GM23338 (cell line): Measurements from ENCODE around the gene NEK8. TPM values are rescaled to one million over a fixed set of nuclear protein-coding genes. Genes with fewer than 3 reads are reported as not detected.

Experiments used
- ATAC-seq: fragments of 200-7000 bp; cut with Tn5 transposase; 3 replicates; pipeline ENCODE4 v1.9.1; 2020
- DNase-seq: peaks from one replicate; pipeline ENCODE4 v3.0.0-alpha.2; 2015; ENCODE audit warnings: low spot score
- H2AFZ ChIP-seq: fragments of 200-600 bp; sonication (generic); 2 replicates; pipeline ENCODE4 v1.8.0; 2016; ENCODE audit warnings: antibody characterized with exemption, mild to moderate bottlenecking, moderate library complexity
- H3F3A ChIP-seq: fragments of 200-600 bp; sonication (generic); replicated peaks from 2 replicates; pipeline ENCODE4 v1.8.0; 2017; ENCODE audit warnings: antibody characterized with exemption, mixed run types, low read depth
- H3K27ac ChIP-seq: fragments of 200-600 bp; sonication (generic); 2 replicates; pipeline ENCODE4 v1.6.1; 2016; ENCODE audit warnings: low read depth
- H3K27me3 ChIP-seq: fragments of 200-600 bp; sonication (generic); 2 replicates; pipeline ENCODE4 v1.8.0; 2016; ENCODE audit warnings: mild to moderate bottlenecking, mixed run types, moderate library complexity; ENCODE audit not compliant: insufficient read depth
- H3K36me3 ChIP-seq: fragments of 200-600 bp; sonication (generic); 2 replicates; pipeline ENCODE4 v1.8.0; 2016; ENCODE audit warnings: mild to moderate bottlenecking; ENCODE audit not compliant: insufficient read depth
- H3K4me1 ChIP-seq: fragments of 200-600 bp; sonication (generic); 2 replicates; pipeline ENCODE4 v1.8.0; 2016; ENCODE audit warnings: mild to moderate bottlenecking, moderate library complexity; ENCODE audit not compliant: insufficient read depth
- H3K4me2 ChIP-seq: fragments of 200-600 bp; sonication (generic); 2 replicates; pipeline ENCODE4 v1.7.1; 2017; ENCODE audit warnings: mixed run types
- H3K4me3 ChIP-seq: fragments of 200-600 bp; sonication (generic); 2 replicates; pipeline ENCODE4 v1.6.1; 2016; ENCODE audit warnings: mixed run types
- H3K79me2 ChIP-seq: fragments of 200-600 bp; sonication (generic); replicated peaks from 2 replicates; pipeline ENCODE4 v1.8.0; 2017; ENCODE audit warnings: mild to moderate bottlenecking; ENCODE audit not compliant: insufficient read depth
- H3K9me2 ChIP-seq: fragments of 200-600 bp; sonication (generic); 2 replicates; pipeline ENCODE4 v1.8.0; 2017; ENCODE audit not compliant: insufficient read depth
- H4K20me1 ChIP-seq: fragments of 200-600 bp; sonication (generic); replicated peaks from 2 replicates; pipeline ENCODE4 v1.8.0; 2017; ENCODE audit warnings: mild to moderate bottlenecking; ENCODE audit not compliant: insufficient read depth
- H3K27ac Mint-ChIP-seq: 2 replicates; pipeline ENCODE4 v1.8.0; 2020; ENCODE audit warnings: inconsistent platforms, mild to moderate bottlenecking, moderate library complexity, mixed read lengths
- H3K27me3 Mint-ChIP-seq: 3 replicates; pipeline ENCODE4 v1.8.0; 2022; ENCODE audit warnings: low read depth, mild to moderate bottlenecking, moderate library complexity, mixed read lengths, inconsistent platforms; ENCODE audit not compliant: insufficient read depth, poor library complexity
- H3K36me3 Mint-ChIP-seq: 3 replicates; pipeline ENCODE4 v1.8.0; 2021; ENCODE audit warnings: low read depth, mild to moderate bottlenecking, inconsistent platforms, moderate library complexity, mixed read lengths
- H3K4me1 Mint-ChIP-seq: 3 replicates; pipeline ENCODE4 v1.8.0; 2020; ENCODE audit warnings: mild to moderate bottlenecking, inconsistent platforms, mixed read lengths
- H3K4me3 Mint-ChIP-seq: 3 replicates; pipeline ENCODE4 v1.8.0; 2021; ENCODE audit warnings: moderate library complexity, mild to moderate bottlenecking, inconsistent platforms, mixed read lengths
- H3K9me3 Mint-ChIP-seq: 3 replicates; pipeline ENCODE4 v1.8.0; 2020; ENCODE audit warnings: moderate library complexity, mild to moderate bottlenecking, inconsistent platforms, mixed read lengths
- EZH2 ChIP-seq: fragments of 200-600 bp; sonication (generic); IDR thresholded peaks from one replicate; pipeline ENCODE4 v1.8.0; 2017; ENCODE audit warnings: antibody characterized with exemption, mild to moderate bottlenecking, low read depth; ENCODE audit not compliant: unreplicated experiment
- EZH2phosphoT487 ChIP-seq: fragments of 200-600 bp; sonication (generic); IDR thresholded peaks from one replicate; pipeline ENCODE4 v1.8.1; 2018; ENCODE audit warnings: antibody characterized with exemption; ENCODE audit not compliant: unreplicated experiment
- ZNF331 ChIP-seq: fragments of 250-450 bp; sonication (Bioruptor Pico); IDR thresholded peaks from 2 replicates; pipeline ENCODE4 v1.5.0; 2020; ENCODE audit warnings: low read depth, mild to moderate bottlenecking, moderate library complexity
- polyA plus RNA-seq: library from polyadenylated mRNA; unstranded; fragments of >200 nt; fragmentation: Nextera tagmentation; extraction: Ambion mirVana; gene quantifications from 2 replicates; pipeline ENCODE4 v1.2.1, GENCODE V29; 2016
- total RNA-seq: library from RNA; depleted of rRNA; stranded (reverse); fragments of >200 nt; shearing (Covaris generic); gene quantifications from 2 replicates; pipeline ENCODE4 v1.2.3, GENCODE V29; 2014
- TF ChIP-seq, protein P1 (sequence below): IDR thresholded peaks from one replicate; pipeline ENCODE4 v1.6.1; 2018; ENCODE audit warnings: antibody characterized with exemption; ENCODE audit not compliant: unreplicated experiment
- TF ChIP-seq, protein P2 (sequence below): fragments of 250-450 bp; sonication (Bioruptor Pico); IDR thresholded peaks from 2 replicates; pipeline ENCODE4 v1.5.0; 2020; ENCODE audit warnings: mild to moderate bottlenecking, moderate library complexity
- TF ChIP-seq, protein P3 (sequence below), 2 experiments: fragments of 200-600 bp in 1 of 2; sonication (generic) in 1 of 2; conservative IDR thresholded peaks; 2 replicates each; pipeline versions ENCODE4 v1.5.1 to v1.6.1; 2016 to 2017; ENCODE audit warnings: antibody characterized with exemption in 2 of 2, low read depth in 2 of 2, mild to moderate bottlenecking in 2 of 2, moderate library complexity in 1 of 2

The NEK8 gene
- total and polyA plus RNA-seq, 2 experiments from 2014 or later, result 10.0 to 14.9 TPM

DNA sequence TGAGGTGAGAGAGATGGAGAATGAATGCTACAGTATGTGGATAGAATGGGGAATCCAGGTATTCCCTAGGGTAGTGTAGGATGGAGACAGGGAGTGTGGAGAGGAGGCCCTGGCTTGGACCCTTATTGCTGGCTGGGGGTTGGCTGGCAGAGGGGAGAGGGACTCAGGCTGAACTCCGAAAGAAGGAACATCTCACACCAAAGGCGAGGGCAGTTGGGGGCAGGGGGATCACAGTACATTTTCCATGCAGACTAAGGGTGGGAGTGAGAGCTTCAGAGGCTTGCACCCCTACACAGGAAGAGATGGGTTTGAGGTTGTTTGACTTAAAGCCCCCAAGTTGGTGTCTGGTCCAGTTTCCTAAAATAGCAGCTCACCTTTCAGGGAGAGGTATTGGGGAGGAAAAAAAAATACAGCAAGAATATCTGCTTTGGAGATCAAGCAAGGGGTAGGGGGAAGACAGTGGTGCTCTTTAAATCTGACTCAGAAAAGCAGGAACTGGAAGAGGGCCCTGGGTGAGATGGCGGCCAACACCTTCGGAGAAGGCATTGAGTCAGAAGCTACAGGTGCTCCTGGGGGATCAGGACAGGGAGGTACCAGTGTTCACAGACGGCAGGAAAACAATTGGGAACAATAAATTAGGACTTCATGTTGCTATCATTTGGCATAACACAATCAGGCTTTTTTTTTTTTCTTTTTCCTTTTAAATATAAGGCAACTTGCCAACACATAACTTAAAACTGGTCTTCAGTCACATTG, 27.6 kb downstream of the NEK8 start:
- peak overlapping the region; percentile 11 for H3K27ac Mint-ChIP-seq
- H3K9me3 Mint-ChIP-seq, result no peaks in the 10 kb centered on the region; the same call in 2 of the 3 replicates
- peaks cover 49% of the 10 kb centered on the region for H3K4me1 Mint-ChIP-seq
- no peak for DNase-seq
- Histone ChIP-seq H3F3A (peaks cover 56% of the 10 kb centered on the region), H3K4me1 (peaks cover 28% of the 10 kb centered on the region), H3K4me3 (no peak overlapping the region), H3K36me3 (peaks cover 10% of the 10 kb centered on the region; the same call in 1 of the 2 replicates), H2AFZ (no peak overlapping the region), H3K9me2 (no peaks in the 10 kb centered on the region), H3K4me2 (no peak overlapping the region; the same call in 1 of the 2 replicates), H3K27ac (0 out of 2 replicates have a peak overlapping the region, but pooled peaks have one; percentile 20), H4K20me1 (peaks cover 14% of the 10 kb centered on the region), H3K79me2 (peaks cover 8% of the 10 kb centered on the region; the same call in 1 of the 2 replicates), H3K27me3 (no peaks in the 10 kb centered on the region)
- H3K36me3 Mint-ChIP-seq, result peaks cover 60% of the 10 kb centered on the region
- H3K4me3 Mint-ChIP-seq, result no peak overlapping the region; the same call in 2 of the 3 replicates
- peaks cover 42% of the 10 kb centered on the region for H3K27me3 Mint-ChIP-seq
- no peak for ATAC-seq
- no peak for TF ChIP-seq EZH2
- no peak for TF ChIP-seq EZH2phosphoT487
- TF ChIP-seq, protein P1, sequence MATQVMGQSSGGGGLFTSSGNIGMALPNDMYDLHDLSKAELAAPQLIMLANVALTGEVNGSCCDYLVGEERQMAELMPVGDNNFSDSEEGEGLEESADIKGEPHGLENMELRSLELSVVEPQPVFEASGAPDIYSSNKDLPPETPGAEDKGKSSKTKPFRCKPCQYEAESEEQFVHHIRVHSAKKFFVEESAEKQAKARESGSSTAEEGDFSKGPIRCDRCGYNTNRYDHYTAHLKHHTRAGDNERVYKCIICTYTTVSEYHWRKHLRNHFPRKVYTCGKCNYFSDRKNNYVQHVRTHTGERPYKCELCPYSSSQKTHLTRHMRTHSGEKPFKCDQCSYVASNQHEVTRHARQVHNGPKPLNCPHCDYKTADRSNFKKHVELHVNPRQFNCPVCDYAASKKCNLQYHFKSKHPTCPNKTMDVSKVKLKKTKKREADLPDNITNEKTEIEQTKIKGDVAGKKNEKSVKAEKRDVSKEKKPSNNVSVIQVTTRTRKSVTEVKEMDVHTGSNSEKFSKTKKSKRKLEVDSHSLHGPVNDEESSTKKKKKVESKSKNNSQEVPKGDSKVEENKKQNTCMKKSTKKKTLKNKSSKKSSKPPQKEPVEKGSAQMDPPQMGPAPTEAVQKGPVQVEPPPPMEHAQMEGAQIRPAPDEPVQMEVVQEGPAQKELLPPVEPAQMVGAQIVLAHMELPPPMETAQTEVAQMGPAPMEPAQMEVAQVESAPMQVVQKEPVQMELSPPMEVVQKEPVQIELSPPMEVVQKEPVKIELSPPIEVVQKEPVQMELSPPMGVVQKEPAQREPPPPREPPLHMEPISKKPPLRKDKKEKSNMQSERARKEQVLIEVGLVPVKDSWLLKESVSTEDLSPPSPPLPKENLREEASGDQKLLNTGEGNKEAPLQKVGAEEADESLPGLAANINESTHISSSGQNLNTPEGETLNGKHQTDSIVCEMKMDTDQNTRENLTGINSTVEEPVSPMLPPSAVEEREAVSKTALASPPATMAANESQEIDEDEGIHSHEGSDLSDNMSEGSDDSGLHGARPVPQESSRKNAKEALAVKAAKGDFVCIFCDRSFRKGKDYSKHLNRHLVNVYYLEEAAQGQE, result no peak
- TF ChIP-seq, protein P2, sequence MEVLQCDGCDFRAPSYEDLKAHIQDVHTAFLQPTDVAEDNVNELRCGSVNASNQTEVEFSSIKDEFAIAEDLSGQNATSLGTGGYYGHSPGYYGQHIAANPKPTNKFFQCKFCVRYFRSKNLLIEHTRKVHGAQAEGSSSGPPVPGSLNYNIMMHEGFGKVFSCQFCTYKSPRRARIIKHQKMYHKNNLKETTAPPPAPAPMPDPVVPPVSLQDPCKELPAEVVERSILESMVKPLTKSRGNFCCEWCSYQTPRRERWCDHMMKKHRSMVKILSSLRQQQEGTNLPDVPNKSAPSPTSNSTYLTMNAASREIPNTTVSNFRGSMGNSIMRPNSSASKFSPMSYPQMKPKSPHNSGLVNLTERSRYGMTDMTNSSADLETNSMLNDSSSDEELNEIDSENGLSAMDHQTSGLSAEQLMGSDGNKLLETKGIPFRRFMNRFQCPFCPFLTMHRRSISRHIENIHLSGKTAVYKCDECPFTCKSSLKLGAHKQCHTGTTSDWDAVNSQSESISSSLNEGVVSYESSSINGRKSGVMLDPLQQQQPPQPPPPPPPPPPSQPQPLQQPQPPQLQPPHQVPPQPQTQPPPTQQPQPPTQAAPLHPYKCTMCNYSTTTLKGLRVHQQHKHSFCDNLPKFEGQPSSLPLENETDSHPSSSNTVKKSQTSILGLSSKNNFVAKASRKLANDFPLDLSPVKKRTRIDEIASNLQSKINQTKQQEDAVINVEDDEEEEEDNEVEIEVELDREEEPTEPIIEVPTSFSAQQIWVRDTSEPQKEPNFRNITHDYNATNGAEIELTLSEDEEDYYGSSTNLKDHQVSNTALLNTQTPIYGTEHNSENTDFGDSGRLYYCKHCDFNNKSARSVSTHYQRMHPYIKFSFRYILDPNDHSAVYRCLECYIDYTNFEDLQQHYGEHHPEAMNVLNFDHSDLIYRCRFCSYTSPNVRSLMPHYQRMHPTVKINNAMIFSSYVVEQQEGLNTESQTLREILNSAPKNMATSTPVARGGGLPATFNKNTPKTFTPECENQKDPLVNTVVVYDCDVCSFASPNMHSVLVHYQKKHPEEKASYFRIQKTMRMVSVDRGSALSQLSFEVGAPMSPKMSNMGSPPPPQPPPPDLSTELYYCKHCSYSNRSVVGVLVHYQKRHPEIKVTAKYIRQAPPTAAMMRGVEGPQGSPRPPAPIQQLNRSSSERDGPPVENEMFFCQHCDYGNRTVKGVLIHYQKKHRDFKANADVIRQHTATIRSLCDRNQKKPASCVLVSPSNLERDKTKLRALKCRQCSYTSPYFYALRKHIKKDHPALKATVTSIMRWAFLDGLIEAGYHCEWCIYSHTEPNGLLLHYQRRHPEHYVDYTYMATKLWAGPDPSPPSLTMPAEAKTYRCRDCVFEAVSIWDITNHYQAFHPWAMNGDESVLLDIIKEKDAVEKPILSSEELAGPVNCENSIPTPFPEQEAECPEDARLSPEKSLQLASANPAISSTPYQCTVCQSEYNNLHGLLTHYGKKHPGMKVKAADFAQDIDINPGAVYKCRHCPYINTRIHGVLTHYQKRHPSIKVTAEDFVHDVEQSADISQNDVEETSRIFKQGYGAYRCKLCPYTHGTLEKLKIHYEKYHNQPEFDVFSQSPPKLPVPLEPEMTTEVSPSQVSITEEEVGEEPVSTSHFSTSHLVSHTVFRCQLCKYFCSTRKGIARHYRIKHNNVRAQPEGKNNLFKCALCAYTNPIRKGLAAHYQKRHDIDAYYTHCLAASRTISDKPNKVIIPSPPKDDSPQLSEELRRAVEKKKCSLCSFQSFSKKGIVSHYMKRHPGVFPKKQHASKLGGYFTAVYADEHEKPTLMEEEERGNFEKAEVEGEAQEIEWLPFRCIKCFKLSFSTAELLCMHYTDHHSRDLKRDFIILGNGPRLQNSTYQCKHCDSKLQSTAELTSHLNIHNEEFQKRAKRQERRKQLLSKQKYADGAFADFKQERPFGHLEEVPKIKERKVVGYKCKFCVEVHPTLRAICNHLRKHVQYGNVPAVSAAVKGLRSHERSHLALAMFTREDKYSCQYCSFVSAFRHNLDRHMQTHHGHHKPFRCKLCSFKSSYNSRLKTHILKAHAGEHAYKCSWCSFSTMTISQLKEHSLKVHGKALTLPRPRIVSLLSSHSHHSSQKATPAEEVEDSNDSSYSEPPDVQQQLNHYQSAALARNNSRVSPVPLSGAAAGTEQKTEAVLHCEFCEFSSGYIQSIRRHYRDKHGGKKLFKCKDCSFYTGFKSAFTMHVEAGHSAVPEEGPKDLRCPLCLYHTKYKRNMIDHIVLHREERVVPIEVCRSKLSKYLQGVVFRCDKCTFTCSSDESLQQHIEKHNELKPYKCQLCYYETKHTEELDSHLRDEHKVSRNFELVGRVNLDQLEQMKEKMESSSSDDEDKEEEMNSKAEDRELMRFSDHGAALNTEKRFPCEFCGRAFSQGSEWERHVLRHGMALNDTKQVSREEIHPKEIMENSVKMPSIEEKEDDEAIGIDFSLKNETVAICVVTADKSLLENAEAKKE (CRISPR knock-in tag), result no peak
- TF ChIP-seq ZNF331 (CRISPR knock-in tag), result no peak
- TF ChIP-seq, protein P3, sequence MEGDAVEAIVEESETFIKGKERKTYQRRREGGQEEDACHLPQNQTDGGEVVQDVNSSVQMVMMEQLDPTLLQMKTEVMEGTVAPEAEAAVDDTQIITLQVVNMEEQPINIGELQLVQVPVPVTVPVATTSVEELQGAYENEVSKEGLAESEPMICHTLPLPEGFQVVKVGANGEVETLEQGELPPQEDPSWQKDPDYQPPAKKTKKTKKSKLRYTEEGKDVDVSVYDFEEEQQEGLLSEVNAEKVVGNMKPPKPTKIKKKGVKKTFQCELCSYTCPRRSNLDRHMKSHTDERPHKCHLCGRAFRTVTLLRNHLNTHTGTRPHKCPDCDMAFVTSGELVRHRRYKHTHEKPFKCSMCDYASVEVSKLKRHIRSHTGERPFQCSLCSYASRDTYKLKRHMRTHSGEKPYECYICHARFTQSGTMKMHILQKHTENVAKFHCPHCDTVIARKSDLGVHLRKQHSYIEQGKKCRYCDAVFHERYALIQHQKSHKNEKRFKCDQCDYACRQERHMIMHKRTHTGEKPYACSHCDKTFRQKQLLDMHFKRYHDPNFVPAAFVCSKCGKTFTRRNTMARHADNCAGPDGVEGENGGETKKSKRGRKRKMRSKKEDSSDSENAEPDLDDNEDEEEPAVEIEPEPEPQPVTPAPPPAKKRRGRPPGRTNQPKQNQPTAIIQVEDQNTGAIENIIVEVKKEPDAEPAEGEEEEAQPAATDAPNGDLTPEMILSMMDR (conservative IDR thresholded peaks at IDR 0.05; ENCODE audit: low read depth in 2 of 2), result no peak
